ENCODE data around the gene FIZ1. TPM values are rescaled to one million over a fixed set of nuclear protein-coding genes. Genes with fewer than 3 reads are reported as not detected.

Gene FIZ1
- total and polyA plus RNA-seq, 2 experiments from 2014 or later, result 5.4 to 10.1 TPM

DNA sequence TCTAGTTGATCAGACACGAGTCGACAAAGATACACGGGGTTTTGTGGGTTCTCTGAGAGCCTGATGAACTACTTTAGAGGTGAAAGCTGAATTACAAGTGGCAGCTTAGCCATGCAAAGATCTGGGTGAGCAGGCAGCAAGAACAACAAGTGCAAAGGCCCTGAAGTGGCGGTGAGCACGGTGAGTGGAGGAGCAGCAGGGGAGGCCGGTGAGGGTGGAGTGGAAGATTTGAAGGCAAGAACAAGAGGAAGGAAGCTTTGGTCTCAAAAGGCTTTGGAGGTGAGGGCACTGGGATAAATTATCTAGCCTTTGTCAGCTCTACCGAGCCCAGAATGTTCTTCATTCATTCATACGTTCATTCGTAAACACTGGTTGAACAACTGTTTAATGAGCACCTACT is 7.5 kb upstream of the FIZ1 start:
- H3K27ac ChIP-seq (ENCODE audit: low read depth), result peak overlapping the region; percentile 79
- peaks cover 31% of the 10 kb centered on the region for H3K27me3 Mint-ChIP-seq (ENCODE audit: insufficient read depth, low read depth, poor library complexity)

More for the DNA sequence above, 7.5 kb upstream of the FIZ1 start:
- H3K9me2 ChIP-seq (ENCODE audit: insufficient read depth), result no peaks in the 10 kb centered on the region
- peaks cover 22% of the 10 kb centered on the region for H3F3A ChIP-seq (replicated peaks; ENCODE audit: low read depth)
- Mint-ChIP-seq H3K36me3 (ENCODE audit: low read depth) (peaks cover 24% of the 10 kb centered on the region), H3K4me1 (peaks cover 23% of the 10 kb centered on the region), H3K9me3 (peaks cover 3% of the 10 kb centered on the region; the same call in 2 of the 3 replicates), H3K4me3 (peak overlapping the region; percentile 95), H3K27ac (peak overlapping the region; percentile 46; the same call in 1 of the 2 replicates)
- H3K27me3 ChIP-seq (ENCODE audit: insufficient read depth), result no peaks in the 10 kb centered on the region
- DNase-seq (ENCODE audit: low spot score), result no peak
- H3K79me2 ChIP-seq (replicated peaks; ENCODE audit: insufficient read depth), result peaks cover 14% of the 10 kb centered on the region
- peaks cover 5% of the 10 kb centered on the region; the same call in 1 of the 2 replicates for H3K36me3 ChIP-seq (ENCODE audit: insufficient read depth)
- H3K4me2 ChIP-seq, result peak overlapping the region; percentile 87
- peaks cover 13% of the 10 kb centered on the region for H3K4me1 ChIP-seq (ENCODE audit: insufficient read depth)
- peak overlapping the region; percentile 84 for H3K4me3 ChIP-seq
- peaks cover 22% of the 10 kb centered on the region for H4K20me1 ChIP-seq (replicated peaks; ENCODE audit: insufficient read depth)
- no peak for ATAC-seq
- H2AFZ ChIP-seq, result no peak overlapping the region
- no peak for TF ChIP-seq EZH2 (IDR thresholded peaks at IDR 0.05; ENCODE audit: low read depth, unreplicated experiment)
- no peak for TF ChIP-seq STAT1 (IDR thresholded peaks at IDR 0.05; ENCODE audit: unreplicated experiment)
- no peak for TF ChIP-seq CREB1 (CRISPR knock-in tag; IDR thresholded peaks at IDR 0.05; ENCODE audit: low read depth)
- TF ChIP-seq, protein P1, sequence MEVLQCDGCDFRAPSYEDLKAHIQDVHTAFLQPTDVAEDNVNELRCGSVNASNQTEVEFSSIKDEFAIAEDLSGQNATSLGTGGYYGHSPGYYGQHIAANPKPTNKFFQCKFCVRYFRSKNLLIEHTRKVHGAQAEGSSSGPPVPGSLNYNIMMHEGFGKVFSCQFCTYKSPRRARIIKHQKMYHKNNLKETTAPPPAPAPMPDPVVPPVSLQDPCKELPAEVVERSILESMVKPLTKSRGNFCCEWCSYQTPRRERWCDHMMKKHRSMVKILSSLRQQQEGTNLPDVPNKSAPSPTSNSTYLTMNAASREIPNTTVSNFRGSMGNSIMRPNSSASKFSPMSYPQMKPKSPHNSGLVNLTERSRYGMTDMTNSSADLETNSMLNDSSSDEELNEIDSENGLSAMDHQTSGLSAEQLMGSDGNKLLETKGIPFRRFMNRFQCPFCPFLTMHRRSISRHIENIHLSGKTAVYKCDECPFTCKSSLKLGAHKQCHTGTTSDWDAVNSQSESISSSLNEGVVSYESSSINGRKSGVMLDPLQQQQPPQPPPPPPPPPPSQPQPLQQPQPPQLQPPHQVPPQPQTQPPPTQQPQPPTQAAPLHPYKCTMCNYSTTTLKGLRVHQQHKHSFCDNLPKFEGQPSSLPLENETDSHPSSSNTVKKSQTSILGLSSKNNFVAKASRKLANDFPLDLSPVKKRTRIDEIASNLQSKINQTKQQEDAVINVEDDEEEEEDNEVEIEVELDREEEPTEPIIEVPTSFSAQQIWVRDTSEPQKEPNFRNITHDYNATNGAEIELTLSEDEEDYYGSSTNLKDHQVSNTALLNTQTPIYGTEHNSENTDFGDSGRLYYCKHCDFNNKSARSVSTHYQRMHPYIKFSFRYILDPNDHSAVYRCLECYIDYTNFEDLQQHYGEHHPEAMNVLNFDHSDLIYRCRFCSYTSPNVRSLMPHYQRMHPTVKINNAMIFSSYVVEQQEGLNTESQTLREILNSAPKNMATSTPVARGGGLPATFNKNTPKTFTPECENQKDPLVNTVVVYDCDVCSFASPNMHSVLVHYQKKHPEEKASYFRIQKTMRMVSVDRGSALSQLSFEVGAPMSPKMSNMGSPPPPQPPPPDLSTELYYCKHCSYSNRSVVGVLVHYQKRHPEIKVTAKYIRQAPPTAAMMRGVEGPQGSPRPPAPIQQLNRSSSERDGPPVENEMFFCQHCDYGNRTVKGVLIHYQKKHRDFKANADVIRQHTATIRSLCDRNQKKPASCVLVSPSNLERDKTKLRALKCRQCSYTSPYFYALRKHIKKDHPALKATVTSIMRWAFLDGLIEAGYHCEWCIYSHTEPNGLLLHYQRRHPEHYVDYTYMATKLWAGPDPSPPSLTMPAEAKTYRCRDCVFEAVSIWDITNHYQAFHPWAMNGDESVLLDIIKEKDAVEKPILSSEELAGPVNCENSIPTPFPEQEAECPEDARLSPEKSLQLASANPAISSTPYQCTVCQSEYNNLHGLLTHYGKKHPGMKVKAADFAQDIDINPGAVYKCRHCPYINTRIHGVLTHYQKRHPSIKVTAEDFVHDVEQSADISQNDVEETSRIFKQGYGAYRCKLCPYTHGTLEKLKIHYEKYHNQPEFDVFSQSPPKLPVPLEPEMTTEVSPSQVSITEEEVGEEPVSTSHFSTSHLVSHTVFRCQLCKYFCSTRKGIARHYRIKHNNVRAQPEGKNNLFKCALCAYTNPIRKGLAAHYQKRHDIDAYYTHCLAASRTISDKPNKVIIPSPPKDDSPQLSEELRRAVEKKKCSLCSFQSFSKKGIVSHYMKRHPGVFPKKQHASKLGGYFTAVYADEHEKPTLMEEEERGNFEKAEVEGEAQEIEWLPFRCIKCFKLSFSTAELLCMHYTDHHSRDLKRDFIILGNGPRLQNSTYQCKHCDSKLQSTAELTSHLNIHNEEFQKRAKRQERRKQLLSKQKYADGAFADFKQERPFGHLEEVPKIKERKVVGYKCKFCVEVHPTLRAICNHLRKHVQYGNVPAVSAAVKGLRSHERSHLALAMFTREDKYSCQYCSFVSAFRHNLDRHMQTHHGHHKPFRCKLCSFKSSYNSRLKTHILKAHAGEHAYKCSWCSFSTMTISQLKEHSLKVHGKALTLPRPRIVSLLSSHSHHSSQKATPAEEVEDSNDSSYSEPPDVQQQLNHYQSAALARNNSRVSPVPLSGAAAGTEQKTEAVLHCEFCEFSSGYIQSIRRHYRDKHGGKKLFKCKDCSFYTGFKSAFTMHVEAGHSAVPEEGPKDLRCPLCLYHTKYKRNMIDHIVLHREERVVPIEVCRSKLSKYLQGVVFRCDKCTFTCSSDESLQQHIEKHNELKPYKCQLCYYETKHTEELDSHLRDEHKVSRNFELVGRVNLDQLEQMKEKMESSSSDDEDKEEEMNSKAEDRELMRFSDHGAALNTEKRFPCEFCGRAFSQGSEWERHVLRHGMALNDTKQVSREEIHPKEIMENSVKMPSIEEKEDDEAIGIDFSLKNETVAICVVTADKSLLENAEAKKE (CRISPR knock-in tag; IDR thresholded peaks at IDR 0.05), result no peak
- no peak for TF ChIP-seq EZH2phosphoT487 (IDR thresholded peaks at IDR 0.05; ENCODE audit: unreplicated experiment)
- no peak for TF ChIP-seq NANOG (IDR thresholded peaks at IDR 0.05; ENCODE audit: borderline replicate concordance)
- no peak for TF ChIP-seq ETS1 (IDR thresholded peaks at IDR 0.05)
- TF ChIP-seq, protein P2, sequence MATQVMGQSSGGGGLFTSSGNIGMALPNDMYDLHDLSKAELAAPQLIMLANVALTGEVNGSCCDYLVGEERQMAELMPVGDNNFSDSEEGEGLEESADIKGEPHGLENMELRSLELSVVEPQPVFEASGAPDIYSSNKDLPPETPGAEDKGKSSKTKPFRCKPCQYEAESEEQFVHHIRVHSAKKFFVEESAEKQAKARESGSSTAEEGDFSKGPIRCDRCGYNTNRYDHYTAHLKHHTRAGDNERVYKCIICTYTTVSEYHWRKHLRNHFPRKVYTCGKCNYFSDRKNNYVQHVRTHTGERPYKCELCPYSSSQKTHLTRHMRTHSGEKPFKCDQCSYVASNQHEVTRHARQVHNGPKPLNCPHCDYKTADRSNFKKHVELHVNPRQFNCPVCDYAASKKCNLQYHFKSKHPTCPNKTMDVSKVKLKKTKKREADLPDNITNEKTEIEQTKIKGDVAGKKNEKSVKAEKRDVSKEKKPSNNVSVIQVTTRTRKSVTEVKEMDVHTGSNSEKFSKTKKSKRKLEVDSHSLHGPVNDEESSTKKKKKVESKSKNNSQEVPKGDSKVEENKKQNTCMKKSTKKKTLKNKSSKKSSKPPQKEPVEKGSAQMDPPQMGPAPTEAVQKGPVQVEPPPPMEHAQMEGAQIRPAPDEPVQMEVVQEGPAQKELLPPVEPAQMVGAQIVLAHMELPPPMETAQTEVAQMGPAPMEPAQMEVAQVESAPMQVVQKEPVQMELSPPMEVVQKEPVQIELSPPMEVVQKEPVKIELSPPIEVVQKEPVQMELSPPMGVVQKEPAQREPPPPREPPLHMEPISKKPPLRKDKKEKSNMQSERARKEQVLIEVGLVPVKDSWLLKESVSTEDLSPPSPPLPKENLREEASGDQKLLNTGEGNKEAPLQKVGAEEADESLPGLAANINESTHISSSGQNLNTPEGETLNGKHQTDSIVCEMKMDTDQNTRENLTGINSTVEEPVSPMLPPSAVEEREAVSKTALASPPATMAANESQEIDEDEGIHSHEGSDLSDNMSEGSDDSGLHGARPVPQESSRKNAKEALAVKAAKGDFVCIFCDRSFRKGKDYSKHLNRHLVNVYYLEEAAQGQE (IDR thresholded peaks at IDR 0.05; ENCODE audit: unreplicated experiment), result no peak
